Colonic mucosa (tissue), 4 donors: ENCODE measurements around the gene PREX1. TPM values are rescaled to one million over a fixed set of nuclear protein-coding genes. Genes with fewer than 3 reads are reported as not detected.
A peak's percentile ranks its signal among the peaks of the same experiment; 100 is the strongest.
"Not testable (repeated sequence)": the region's sequence is repeated elsewhere in the genome, so short reads cannot be mapped to it uniquely, and the experiment has no call there.

Experiments
- DNase-seq: peaks from one replicate; pipeline ENCODE4 v3.0.0-alpha.2; 2020
- H3K27ac ChIP-seq: fragments of 200-600 bp; one replicate; pipeline ENCODE4 v1.8.0; 2021
- H3K27me3 ChIP-seq: fragments of 200-600 bp; one replicate; pipeline ENCODE4 v1.8.0; 2021
- H3K36me3 ChIP-seq: fragments of 200-600 bp; one replicate; pipeline ENCODE4 v1.8.0; 2021
- H3K4me1 ChIP-seq: fragments of 200-600 bp; one replicate; pipeline ENCODE4 v1.8.0; 2021; ENCODE audit warnings: mild to moderate bottlenecking
- H3K4me3 ChIP-seq: fragments of 200-600 bp; one replicate; pipeline ENCODE4 v1.8.0; 2021
- H3K9ac ChIP-seq, 2 donors: one replicate each; pipeline ENCODE4 v1.7.0; 2013; ENCODE audit warnings: control low read depth in 2 of 2, low read depth in 2 of 2, low read length in 2 of 2
- H3K9me3 ChIP-seq: fragments of 200-600 bp; one replicate; pipeline ENCODE4 v1.8.0; 2021
- CTCF ChIP-seq: fragments of 200-600 bp; IDR thresholded peaks from one replicate; pipeline ENCODE4 v1.8.0; 2022; ENCODE audit warnings: antibody characterized with exemption, mild to moderate bottlenecking
- intact Hi-C: fragments of 100-400 bp; cut with DNase I; formaldehyde crosslinking; loops from one replicate; pipeline ENCODE4 v1.14.1; 2022
- total RNA-seq, 2 donors: library from RNA; stranded (reverse); fragmentation: NEBNext Ultra II Directional in 1 of 2; extraction: Animal tissue kit (Norgen Biotek cat#: 25700) in 1 of 2; gene quantifications; one replicate each; pipeline ENCODE4 v1.2.1, GENCODE V29; 2021
- donor health status: healthy.
- donor health status: DM: no; HTN: no; CAD: no.
- donor health status: DM: no; HTN: no; CAD: no.

The PREX1 gene
- total RNA-seq, 2 donors from 2014 or later, result 7.2 to 24.6 TPM

GRCh38 chr20:48761874-48762273 lies 65.9 kb downstream of the PREX1 start:
- no peaks in the 10 kb centered on the region for H3K9me3 ChIP-seq
- no peaks in the 10 kb centered on the region for H3K36me3 ChIP-seq
- intact Hi-C loops, result no loop called here
- H3K9ac ChIP-seq, result no peak overlapping the region
- H3K4me3 ChIP-seq, result no peak overlapping the region
- no peak for TF ChIP-seq CTCF
- H3K27ac ChIP-seq, result peak overlapping the region; percentile 41
- H3K27me3 ChIP-seq, result no peaks in the 10 kb centered on the region
- no peak for DNase-seq
- H3K4me1 ChIP-seq, result no peaks in the 10 kb centered on the region

DNA sequence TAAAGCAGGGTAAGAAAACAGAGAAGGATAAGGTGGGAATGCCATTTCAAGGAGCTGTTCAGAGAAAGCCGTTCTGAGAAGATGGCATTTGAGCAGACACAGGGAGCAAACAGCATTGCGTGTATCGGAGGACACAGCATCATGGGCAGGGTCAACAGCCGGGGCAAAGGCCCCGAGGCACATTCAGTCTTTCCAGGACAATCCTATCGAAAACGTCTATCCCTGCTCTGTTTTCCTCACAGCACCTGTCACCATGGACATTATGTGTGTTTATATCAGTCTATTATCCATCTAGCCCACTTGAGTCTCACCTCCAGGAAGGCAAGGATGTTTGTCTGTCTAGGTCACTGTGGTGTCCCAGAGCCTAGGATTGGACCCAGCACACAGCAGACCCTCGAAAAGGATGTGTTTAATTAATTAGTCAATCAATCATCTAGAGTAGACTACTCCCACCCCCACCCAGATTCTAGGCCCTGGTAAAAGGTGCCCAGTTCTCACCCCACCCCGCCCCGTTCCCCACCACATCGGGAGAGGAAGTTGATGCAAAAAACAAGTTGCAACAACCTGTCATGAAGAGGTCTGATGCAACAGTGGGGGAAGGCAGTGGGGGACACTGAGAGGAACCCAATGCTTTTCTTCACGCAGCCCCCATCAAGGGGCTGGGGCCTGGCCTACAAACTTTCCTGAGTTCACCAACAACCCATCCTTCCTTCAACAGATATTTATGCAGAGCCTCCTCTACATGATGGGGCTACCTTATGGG lies 66.6 kb downstream of the PREX1 start:
- Histone ChIP-seq H3K36me3 (no peaks in the 10 kb centered on the region), H3K4me3 (no peak overlapping the region), H3K9ac (no peak overlapping the region), H3K27ac (peak overlapping the region; percentile 41), H3K9me3 (no peaks in the 10 kb centered on the region), H3K4me1 (no peaks in the 10 kb centered on the region), H3K27me3 (no peaks in the 10 kb centered on the region)
- peak; percentile 46 for DNase-seq
- intact Hi-C loops, result no loop called here
- no peak for TF ChIP-seq CTCF

DNA sequence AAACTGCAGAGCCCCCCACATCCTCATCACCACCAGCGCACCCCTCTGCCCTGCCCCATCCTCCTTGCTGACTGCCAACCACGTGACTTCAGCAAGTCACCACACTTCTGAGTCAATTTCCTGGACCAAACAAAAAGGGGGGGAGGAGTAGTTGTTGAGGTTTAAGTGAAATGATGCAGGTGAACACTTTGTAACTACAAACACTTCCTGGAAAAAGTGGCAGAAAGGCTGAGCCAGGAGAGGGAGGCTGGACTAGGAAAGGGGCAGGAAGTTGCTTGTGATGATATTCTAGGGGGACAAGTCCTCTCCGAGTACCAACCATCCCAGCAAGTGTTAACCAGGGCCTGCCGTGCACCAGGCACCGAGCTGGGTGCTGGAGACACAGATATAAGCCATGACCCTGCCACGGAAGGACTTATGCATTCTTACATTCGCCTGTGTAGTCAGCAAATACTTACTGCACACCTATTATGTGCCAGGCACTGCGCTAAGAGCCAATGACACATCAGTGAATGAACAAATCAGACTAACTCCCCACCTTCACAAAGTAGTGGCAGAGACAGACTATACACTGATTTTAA lies 67.3 kb downstream of the PREX1 start:
- H3K27me3 ChIP-seq, result no peaks in the 10 kb centered on the region
- H3K9ac ChIP-seq, result no peak overlapping the region
- H3K36me3 ChIP-seq, result no peaks in the 10 kb centered on the region
- H3K27ac ChIP-seq, result peak overlapping the region; percentile 24
- intact Hi-C loops, result no loop called here
- DNase-seq, result no peak
- no peak for TF ChIP-seq CTCF
- no peak overlapping the region for H3K4me3 ChIP-seq
- no peaks in the 10 kb centered on the region for H3K4me1 ChIP-seq
- no peaks in the 10 kb centered on the region for H3K9me3 ChIP-seq

DNA sequence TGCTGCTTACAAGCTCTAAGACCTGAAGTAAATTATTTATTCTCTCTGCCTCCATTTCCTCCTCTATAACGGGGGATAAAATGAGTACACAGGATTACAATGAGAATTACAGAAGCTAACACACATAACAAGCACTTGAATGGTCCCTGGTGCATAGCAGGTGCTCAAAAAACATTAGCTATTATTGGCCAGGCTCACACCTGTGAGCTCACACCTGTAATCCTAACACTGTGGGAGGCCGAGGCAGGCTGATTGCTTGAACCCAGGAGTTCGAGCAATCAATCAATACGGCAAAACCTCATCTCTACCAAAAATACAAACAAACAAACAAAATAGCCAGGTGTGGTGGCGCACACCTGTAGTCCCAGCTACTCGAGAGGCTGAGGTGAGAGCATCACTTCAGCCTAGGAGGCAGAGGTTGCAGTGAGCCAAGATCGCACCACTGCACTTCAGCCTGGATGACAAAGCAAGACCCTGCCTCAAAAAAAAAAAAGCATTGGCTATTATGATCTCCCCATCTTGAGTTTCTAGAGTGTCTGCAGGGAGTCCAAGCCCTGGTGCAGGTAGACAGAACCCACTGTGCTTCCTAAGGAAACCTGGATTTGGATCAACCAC lies 68.1 kb downstream of the PREX1 start:
- Histone ChIP-seq H3K4me3 (no peak overlapping the region), H3K27ac (no peak overlapping the region), H3K9ac (no peak overlapping the region), H3K9me3 (no peaks in the 10 kb centered on the region), H3K36me3 (no peaks in the 10 kb centered on the region), H3K27me3 (no peaks in the 10 kb centered on the region), H3K4me1 (no peaks in the 10 kb centered on the region)
- DNase-seq, result no peak
- no peak for TF ChIP-seq CTCF
- intact Hi-C loops, result no loop called here

GRCh38 chr20:48758206-48758820 lies 69.5 kb downstream of the PREX1 start:
- Histone ChIP-seq H3K27ac (no peak overlapping the region), H3K9me3 (no peaks in the 10 kb centered on the region), H3K4me3 (no peak overlapping the region), H3K27me3 (no peaks in the 10 kb centered on the region), H3K4me1 (no peaks in the 10 kb centered on the region), H3K36me3 (no peaks in the 10 kb centered on the region), H3K9ac (no peak overlapping the region)
- no peak for TF ChIP-seq CTCF
- intact Hi-C loops, result no loop called here
- no peak for DNase-seq

DNA sequence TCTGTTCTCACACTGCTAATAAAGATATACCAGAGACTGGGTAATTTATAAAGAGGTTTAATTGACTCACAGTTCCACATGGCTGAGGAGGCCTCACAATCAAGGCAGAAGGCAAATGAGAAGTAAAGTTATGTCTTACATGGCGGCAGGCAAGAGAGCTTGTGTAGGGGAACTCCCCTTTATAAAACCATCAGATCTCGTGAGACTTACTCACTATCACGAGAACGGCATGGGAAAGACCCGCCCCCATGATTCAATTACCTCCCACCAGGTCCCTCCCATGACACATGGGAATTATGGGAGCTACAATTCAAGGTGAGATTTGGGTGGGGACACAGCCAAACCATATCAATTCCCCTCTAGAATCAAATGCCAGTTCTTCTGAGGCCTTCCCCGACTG lies 71.0 kb downstream of the PREX1 start:
- H3K9me3 ChIP-seq, H3K4me3 ChIP-seq, H3K4me1 ChIP-seq, DNase-seq, H3K36me3 ChIP-seq, H3K27me3 ChIP-seq, H3K9ac ChIP-seq, H3K27ac ChIP-seq, intact Hi-C loops: not testable (repeated sequence)
